ENCODE data around the gene ANKRD30BL.
"Not testable (repeated sequence)": the region's sequence is repeated elsewhere in the genome, so short reads cannot be mapped to it uniquely, and the experiment has no call there.

Gene ANKRD30BL

DNA sequence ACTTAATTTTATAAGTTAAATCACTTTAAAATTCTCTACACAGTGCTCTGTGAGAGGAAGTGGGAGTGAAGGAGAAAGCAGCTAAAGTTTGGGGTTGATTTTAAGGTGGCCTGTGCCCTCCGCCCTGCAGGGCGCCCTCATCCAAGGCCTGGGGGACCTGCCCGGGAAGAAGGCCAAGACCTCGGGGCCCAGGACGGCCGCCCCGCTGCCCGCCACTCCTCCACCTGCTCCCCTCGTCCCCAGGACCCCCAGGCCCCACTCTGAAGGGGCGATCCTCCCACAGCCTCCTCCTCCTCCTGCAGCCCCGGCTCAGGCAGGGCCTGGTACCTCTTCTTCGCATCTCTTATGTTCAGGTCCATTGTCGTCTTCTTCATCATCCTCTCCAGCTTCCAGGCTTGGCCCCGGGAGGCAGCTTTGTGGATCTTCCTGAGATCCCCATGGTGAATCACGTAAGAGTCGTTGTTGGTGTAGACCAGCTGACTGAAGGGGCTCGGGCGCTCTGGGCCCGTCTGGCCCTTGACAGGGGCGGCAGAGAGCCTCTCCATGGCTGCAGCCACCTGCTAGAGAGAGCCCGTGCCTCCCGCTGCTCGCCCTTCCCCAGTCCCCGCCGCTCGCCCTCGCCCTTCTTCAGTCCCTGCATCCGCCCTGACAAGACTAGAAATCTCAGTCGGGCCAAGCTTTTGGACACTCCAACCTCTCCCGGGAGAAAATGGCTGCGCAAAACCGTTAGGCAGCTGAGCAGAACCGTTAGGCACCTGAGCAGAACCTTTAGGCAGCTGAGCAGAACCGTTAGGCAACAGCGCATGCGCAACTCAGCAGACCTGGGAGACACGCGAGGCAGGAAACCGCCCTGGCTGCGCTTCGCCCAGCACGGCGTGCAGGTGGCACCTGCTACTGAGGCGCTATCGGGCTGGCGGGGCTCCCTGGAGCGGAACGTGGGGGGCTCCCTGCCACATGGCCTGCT is at the start of gene ANKRD30BL:
Gene ANKRD30BL, minus strand, starts transcription at position 792 of the 964 bp plus-strand sequence. Its CDS starts 247 bp downstream, at position 545.
- not testable (repeated sequence) for DNase-seq

DNA sequence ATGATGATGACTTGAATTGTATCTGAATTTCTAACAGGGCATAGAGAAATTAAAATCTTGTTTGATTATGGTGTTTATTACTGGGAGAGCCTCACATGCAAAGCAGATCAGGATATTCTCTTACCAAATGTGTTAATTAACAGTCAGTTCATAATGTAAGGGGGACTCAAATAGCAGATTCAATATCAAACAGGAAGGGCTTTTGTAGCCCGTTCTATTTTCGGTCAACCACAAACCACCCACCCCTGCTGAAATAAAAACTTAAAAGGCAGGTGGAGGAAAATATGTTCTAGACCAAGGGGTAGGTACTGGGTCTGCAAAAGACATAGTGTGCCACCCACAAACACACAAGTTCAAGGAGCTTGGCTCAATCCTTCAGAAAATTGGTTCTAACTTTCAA is 41.1 kb upstream of the ANKRD30BL start:
- not testable (repeated sequence) for DNase-seq

GRCh38 chr2:132192854-132193253 is 31.1 kb upstream of the ANKRD30BL start:
- not testable (repeated sequence) for DNase-seq

GRCh38 chr2:132167100-132167499 is 5.3 kb upstream of the ANKRD30BL start:
- DNase-seq: not testable (repeated sequence)

DNA sequence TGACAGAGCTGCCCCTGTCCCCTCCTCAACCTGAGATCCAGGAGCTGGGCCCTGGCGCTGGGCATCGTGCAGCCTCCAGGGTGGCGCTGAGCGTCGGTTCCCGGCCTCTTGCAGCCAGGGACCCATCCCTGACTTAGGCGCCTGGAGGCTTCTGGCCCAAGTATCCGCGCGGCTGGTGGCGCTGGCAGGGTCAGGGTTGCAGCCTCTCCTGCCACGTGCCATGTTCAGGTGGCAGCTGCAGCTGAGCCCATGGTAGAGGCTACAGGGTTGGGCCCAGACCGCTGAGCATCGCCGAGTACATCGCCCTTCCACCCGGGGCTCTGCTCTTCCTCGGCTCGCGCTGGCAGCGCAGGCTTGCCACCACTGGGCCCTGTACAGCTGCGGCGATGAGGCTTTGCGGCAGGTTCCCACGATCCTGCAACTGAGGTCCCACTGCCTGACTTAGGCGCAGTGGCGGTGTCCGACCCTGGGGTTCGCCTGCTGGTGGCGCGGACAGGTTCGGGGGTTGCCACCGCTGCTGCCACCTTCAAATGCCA is 441 bp upstream of the ANKRD30BL start:
- DNase-seq: not testable (repeated sequence)

DNA sequence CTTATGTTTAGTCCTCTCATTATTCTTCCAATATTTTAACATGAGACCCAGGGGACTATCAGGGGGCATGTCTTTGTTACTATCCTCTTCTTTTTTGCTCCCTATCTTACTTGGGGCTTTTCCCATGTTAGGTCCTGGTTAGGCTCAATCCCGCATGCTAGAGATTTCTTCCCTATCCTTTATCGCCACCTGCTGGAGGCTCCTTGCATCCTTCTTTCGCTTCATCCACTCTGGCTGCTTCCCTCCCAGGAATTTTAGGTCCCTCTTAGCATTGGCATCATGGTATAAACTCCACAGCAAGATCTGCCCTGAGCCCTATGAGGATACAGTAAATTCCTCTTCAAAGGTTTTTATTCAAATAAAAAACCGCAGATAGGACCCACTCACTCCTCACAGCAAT is 15.0 kb downstream of the ANKRD30BL start:
- not testable (repeated sequence) for DNase-seq

Data from stimulated activated CD4-positive, alpha-beta T cell treated with anti-CD3 and anti-CD28 coated beads, Interleukin-12 subunit alpha, Interleukin-12 subunit beta, amount 100 ng/mL, for 4 hours (primary cell).